ENCODE measurements around the gene ZC3H12A.

ZC3H12A gene

DNA sequence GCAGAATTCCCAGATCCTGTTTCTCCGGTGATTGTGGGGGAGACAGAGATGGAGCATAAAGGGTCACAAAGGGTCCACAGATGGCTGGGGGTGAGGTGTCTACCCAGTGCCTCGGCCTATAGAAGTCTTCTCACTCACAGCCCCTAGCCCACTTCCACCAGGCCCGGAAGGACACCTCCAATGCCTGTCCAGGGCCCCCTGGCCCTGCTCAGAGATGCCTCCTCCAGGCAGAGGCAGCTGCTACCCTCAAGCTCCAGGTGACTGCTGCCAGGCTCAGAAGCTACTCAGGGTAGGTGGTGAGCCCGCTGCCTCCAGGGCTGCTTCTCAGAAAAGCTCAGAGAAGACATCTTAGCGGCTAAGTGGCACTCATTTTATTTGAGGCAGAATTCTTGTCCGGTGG, 22.0 kb upstream of the ZC3H12A start:
- no peak for DNase-seq (ENCODE audit: low read depth, low spot score)
- H3K4me3 ChIP-seq (ENCODE audit: low read depth, low read length), result no peak overlapping the region
- TF ChIP-seq, protein P1, sequence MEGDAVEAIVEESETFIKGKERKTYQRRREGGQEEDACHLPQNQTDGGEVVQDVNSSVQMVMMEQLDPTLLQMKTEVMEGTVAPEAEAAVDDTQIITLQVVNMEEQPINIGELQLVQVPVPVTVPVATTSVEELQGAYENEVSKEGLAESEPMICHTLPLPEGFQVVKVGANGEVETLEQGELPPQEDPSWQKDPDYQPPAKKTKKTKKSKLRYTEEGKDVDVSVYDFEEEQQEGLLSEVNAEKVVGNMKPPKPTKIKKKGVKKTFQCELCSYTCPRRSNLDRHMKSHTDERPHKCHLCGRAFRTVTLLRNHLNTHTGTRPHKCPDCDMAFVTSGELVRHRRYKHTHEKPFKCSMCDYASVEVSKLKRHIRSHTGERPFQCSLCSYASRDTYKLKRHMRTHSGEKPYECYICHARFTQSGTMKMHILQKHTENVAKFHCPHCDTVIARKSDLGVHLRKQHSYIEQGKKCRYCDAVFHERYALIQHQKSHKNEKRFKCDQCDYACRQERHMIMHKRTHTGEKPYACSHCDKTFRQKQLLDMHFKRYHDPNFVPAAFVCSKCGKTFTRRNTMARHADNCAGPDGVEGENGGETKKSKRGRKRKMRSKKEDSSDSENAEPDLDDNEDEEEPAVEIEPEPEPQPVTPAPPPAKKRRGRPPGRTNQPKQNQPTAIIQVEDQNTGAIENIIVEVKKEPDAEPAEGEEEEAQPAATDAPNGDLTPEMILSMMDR (IDR thresholded peaks at IDR 0.05; ENCODE audit: low read depth, low read length), result no peak
- in situ Hi-C loops (cut with HindIII; ENCODE audit: low sequenced_read_pairs), result no loop called here

DNA sequence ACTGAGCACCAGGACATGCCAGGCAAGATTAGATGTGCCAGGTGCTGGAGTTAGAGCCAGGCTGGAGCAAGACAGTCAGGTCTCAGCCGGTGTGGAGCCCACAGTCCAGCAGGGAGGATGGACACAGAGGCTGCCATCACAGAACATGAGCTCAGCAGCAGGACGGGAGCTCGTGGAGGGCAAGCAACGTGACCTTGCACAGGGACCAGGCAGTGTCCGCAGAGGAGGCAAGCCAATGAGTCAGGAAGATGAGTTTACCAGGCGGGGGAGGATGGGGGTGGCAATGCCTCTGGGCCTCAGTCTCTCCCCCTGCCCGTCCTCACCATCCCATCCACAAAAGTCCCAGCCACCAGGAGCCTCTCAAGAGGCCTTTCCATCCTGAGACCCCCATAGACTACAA, 20.7 kb upstream of the ZC3H12A start:
- in situ Hi-C loops (cut with HindIII; ENCODE audit: low sequenced_read_pairs), result no loop called here
- TF ChIP-seq, protein P1 (IDR thresholded peaks at IDR 0.05; ENCODE audit: low read depth, low read length), result no peak
- DNase-seq (ENCODE audit: low read depth, low spot score), result no peak
- H3K4me3 ChIP-seq (ENCODE audit: low read depth, low read length), result no peak overlapping the region

DNA sequence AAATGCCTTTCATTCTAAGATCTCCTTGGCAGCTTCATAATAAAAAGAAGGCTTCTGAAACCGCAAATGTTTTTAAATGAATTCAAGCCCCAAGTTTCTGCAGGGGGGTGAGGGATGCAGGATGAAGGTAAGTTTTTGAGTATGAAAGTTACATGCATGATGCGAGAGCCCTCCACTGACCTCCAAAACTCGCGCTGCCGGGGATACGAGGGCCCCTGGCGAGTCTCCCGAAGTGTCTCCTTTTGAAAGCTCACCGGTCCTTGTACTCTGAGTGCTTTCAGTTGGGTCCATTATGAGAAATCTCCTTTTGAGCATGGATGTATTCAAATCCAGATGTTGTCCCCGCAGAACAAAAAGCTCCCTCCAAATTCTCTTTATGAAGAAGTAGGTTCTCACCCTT, 18.9 kb upstream of the ZC3H12A start:
- DNase-seq (ENCODE audit: low read depth, low spot score), result no peak
- in situ Hi-C loops (cut with HindIII; ENCODE audit: low sequenced_read_pairs), result no loop called here
- TF ChIP-seq, protein P1 (IDR thresholded peaks at IDR 0.05; ENCODE audit: low read depth, low read length), result no peak
- no peak overlapping the region for H3K4me3 ChIP-seq (ENCODE audit: low read depth, low read length)

DNA sequence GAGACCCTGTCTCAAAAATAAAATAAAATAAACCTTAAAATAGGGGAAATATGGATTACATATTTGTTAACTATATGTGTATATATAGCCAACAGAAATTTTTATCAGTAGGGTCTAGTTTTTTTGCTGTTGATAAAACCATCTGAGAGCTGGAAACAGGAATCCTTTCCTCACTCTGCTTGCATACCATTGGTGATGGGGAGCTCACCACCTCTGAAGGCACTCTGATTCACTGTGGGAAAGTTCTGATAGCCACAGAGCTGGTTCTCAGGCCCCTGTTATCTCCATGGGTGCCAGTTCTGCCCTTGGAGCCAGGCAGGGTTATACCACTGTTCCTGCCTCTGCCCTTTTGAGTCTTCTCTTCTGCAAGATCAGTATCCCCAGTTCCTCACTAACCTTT, 17.8 kb upstream of the ZC3H12A start:
- in situ Hi-C loops (cut with HindIII; ENCODE audit: low sequenced_read_pairs), result no loop called here
- TF ChIP-seq, protein P1 (IDR thresholded peaks at IDR 0.05; ENCODE audit: low read depth, low read length), result no peak

DNA sequence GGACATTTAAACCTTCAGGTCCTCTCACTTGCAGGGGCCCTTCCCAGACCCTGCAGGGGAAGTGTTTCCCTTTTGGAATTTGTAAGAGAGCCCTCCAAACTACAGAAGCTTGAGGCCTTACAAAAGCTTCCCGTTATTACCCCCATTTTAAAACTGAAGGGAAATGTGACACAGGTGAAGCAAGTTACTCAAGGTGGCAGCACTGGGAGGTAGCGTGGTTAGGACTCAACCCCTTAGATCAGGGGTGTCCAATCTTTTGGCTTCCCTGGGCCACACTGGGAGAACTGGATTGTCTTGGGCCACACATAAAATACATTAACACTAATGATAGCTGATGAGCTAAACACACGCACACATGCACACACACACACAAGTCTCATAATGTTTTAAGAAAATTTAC, 15.8 kb upstream of the ZC3H12A start:
- H3K4me3 ChIP-seq (ENCODE audit: low read depth, low read length), result no peak overlapping the region
- in situ Hi-C loops (cut with HindIII; ENCODE audit: low sequenced_read_pairs), result no loop called here
- no peak for DNase-seq (ENCODE audit: low read depth, low spot score)
- TF ChIP-seq, protein P1 (IDR thresholded peaks at IDR 0.05; ENCODE audit: low read depth, low read length), result no peak

More for the DNA sequence above, 17.8 kb upstream of the ZC3H12A start:
- DNase-seq (ENCODE audit: low read depth, low spot score), result no peak
- no peak overlapping the region for H3K4me3 ChIP-seq (ENCODE audit: low read depth, low read length)

DNA sequence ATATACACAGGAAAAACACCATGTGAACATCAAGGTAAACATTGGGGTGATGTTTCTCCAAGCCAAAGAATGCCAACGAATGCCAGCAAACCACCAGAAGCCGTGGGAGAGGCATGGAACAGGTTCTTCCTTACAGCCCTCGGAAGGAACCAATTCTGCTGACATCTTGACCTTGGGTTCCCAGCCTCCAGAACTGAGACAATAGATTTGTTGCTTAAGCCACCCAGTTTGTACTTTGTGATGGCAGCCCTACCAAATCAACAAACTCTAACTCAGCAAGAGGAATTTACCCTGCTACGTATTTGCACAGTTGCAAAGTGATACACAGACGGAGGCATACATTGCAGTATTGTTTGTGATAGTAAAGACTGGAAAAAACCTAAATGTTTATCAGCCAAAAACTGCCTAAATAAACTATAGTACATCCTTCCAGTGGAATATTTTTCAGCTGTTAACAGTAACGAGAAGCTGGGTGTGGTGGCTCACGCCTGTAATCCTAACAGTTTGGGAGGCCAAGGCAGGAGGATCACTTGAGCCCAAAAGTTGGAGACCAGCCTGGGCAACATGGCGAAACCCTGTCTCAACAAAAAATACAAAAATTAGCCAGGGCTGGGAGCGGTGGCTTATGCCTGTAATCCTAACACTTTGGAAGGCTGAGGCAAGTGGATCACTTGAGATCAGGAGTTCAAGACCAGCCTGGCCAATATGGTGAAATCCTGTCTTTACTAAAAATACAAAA, 12.5 kb upstream of the ZC3H12A start:
- DNase-seq (ENCODE audit: low read depth, low spot score), result no peak
- in situ Hi-C loops (cut with HindIII; ENCODE audit: low sequenced_read_pairs), result no loop called here
- no peak overlapping the region for H3K4me3 ChIP-seq (ENCODE audit: low read depth, low read length)
- TF ChIP-seq, protein P1 (IDR thresholded peaks at IDR 0.05; ENCODE audit: low read depth, low read length), result no peak
